ENCODE measurements around the gene FCN3. TPM values are rescaled to one million over a fixed set of nuclear protein-coding genes. Genes with fewer than 3 reads are reported as not detected.

Gene FCN3
- total RNA-seq, 1 donor = under 0.01 TPM

- DNase-seq (ENCODE audit: low read depth in 2 of 3, low spot score in 2 of 3) = no peak
Observed at GRCh38 chr1:27381969-27382762, 7.5 kb upstream of the FCN3 start.

GRCh38 chr1:27380766-27381733 lies 6.4 kb upstream of the FCN3 start:
- DNase-seq (ENCODE audit: low read depth in 2 of 3, low spot score in 2 of 3) = no peak

- no peak for DNase-seq (ENCODE audit: low read depth in 2 of 3, low spot score in 2 of 3)
Observed at GRCh38 chr1:27380224-27380623, 5.6 kb upstream of the FCN3 start.

- no peak for DNase-seq (ENCODE audit: low read depth in 2 of 3, low spot score in 2 of 3)
Observed at GRCh38 chr1:27379564-27380122, 5.0 kb upstream of the FCN3 start.

GRCh38 chr1:27377760-27378495 lies 3.3 kb upstream of the FCN3 start:
- DNase-seq (ENCODE audit: low read depth in 2 of 3, low spot score in 2 of 3) = no peak

GRCh38 chr1:27372808-27373690 lies 1.6 kb downstream of the FCN3 start:
- DNase-seq (ENCODE audit: low read depth in 2 of 3, low spot score in 2 of 3) = no peak

GRCh38 chr1:27372022-27372807 lies 2.4 kb downstream of the FCN3 start:
- DNase-seq (ENCODE audit: low read depth in 2 of 3, low spot score in 2 of 3) = no peak

GRCh38 chr1:27368869-27369582 lies 5.6 kb downstream of the FCN3 start:
- DNase-seq (ENCODE audit: low read depth in 2 of 3, low spot score in 2 of 3) = peak in 2 of 3 donors; percentile 94 to 96

- no peak for DNase-seq (ENCODE audit: low read depth in 2 of 3, low spot score in 2 of 3)
Observed at GRCh38 chr1:27367160-27367650, 7.4 kb downstream of the FCN3 start.

- DNase-seq (ENCODE audit: low read depth in 2 of 3, low spot score in 2 of 3) = peak in 2 of 3 donors; percentile 49 to 56
Observed at GRCh38 chr1:27366411-27367159, 8.0 kb downstream of the FCN3 start, which contains the start of gene MAP3K6. Gene MAP3K6 (minus strand): TSS chr1:27366961. CDS start chr1:27366597, 364 bp downstream.

- peak in 2 of 3 donors; percentile 71 to 77 for DNase-seq (ENCODE audit: low read depth in 2 of 3, low spot score in 2 of 3)
Observed at GRCh38 chr1:27366113-27366410, 8.6 kb downstream of the FCN3 start.

- peak in 2 of 3 donors; percentile 79 to 82 for DNase-seq (ENCODE audit: low read depth in 2 of 3, low spot score in 2 of 3)
Observed at GRCh38 chr1:27365372-27366112, 9.1 kb downstream of the FCN3 start.

GRCh38 chr1:27364696-27365371 lies 9.8 kb downstream of the FCN3 start:
- no peak for DNase-seq (ENCODE audit: low read depth in 2 of 3, low spot score in 2 of 3)

- no peak for DNase-seq (ENCODE audit: low read depth in 2 of 3, low spot score in 2 of 3)
Observed at GRCh38 chr1:27363766-27364695, 10.6 kb downstream of the FCN3 start.

GRCh38 chr1:27361553-27361952 lies 13.1 kb downstream of the FCN3 start:
- DNase-seq (ENCODE audit: low read depth in 2 of 3, low spot score in 2 of 3) = no peak

Data from hematopoietic multipotent progenitor cell (in vitro differentiated cells).